ENCODE data around the gene CDX2.

DNA sequence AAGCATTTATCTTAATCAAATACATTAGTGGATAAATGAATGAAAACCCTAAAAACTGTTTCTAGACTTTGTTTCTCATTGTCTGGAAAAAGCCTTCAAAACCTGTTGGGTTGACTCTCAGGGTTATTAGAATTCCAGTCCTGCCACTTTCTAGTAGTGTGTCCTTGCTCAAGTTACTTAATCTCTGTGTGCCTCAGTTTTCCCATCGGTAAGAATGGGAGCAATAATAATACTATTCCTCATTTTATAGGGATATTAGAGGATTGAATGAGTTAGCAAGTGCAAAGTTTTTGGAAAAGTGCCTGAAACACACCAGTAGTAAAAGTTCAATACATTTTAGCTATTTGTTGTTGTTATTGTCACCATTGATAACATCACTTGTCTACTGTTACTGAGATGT lies 16.5 kb upstream of the CDX2 start:
- TF ChIP-seq, protein P1, sequence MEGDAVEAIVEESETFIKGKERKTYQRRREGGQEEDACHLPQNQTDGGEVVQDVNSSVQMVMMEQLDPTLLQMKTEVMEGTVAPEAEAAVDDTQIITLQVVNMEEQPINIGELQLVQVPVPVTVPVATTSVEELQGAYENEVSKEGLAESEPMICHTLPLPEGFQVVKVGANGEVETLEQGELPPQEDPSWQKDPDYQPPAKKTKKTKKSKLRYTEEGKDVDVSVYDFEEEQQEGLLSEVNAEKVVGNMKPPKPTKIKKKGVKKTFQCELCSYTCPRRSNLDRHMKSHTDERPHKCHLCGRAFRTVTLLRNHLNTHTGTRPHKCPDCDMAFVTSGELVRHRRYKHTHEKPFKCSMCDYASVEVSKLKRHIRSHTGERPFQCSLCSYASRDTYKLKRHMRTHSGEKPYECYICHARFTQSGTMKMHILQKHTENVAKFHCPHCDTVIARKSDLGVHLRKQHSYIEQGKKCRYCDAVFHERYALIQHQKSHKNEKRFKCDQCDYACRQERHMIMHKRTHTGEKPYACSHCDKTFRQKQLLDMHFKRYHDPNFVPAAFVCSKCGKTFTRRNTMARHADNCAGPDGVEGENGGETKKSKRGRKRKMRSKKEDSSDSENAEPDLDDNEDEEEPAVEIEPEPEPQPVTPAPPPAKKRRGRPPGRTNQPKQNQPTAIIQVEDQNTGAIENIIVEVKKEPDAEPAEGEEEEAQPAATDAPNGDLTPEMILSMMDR (conservative IDR thresholded peaks at IDR 0.05; ENCODE audit: low read length) = no peak
- no peak for TF ChIP-seq EZH2phosphoT487 (IDR thresholded peaks at IDR 0.05; ENCODE audit: borderline replicate concordance, low read depth, low read length)

All from OCI-LY7 (cell line).